ENCODE measurements around the gene PBXIP1.
"Not testable (repeated sequence)": the region's sequence is repeated elsewhere in the genome, so short reads cannot be mapped to it uniquely, and the experiment has no call there.

The PBXIP1 gene

DNA sequence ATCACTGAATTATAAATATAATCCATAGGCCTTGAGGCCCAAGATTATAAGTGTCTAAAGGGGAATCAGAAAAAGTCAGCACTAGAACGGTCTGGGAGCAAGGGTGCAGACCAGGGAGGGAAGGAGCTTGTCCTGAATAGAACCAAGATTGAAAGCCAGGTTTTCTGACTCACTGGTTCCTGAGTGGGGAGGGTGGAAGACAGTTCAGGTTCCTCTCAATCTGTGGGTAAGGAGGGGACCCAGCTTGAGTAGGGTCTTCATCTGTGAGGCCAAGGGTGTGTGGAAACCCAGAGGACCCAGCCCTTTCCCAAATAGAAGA lies 38.3 kb upstream of the PBXIP1 start:
- DNase-seq (ENCODE audit: low spot score): no peak

DNA sequence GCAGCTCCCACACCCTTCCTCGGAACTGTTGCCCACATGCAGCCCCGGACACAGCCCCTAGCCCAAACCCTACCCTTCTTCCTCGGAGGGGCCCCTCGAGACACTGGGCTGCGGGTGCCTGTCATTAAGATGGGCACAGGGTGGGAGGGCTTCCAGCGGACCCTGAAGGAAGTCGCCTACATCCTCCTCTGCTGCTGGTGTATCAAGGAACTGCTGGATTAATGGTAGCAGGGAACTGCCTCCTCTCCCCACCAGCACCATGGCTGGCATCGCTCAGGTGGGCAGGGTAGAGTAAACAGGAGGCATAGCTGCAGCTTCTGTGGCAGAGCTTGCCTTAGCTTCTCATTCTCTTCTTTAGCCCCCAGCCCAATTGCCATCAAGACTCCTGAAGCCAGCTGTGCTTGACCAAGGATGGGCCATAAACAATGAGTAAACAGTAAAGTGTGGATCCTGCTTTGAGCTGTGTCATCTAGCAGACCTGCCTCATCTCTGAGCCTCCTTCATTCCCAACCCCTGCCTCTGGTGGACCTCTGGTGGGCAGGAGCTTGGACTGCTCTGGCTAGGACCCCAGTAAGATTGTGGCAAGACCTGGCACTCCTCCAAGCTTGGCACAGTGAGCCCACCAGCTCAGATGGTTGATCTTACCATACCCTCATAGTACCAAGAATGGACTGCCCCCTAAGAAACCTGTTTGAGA lies 37.8 kb upstream of the PBXIP1 start, which contains the start of gene LENEP:
LENEP (plus strand) TSS at position 15 of the 697 bp plus-strand sequence; CDS start at position 37, 22 bp downstream.
- DNase-seq (ENCODE audit: low spot score): peak; percentile 26

DNA sequence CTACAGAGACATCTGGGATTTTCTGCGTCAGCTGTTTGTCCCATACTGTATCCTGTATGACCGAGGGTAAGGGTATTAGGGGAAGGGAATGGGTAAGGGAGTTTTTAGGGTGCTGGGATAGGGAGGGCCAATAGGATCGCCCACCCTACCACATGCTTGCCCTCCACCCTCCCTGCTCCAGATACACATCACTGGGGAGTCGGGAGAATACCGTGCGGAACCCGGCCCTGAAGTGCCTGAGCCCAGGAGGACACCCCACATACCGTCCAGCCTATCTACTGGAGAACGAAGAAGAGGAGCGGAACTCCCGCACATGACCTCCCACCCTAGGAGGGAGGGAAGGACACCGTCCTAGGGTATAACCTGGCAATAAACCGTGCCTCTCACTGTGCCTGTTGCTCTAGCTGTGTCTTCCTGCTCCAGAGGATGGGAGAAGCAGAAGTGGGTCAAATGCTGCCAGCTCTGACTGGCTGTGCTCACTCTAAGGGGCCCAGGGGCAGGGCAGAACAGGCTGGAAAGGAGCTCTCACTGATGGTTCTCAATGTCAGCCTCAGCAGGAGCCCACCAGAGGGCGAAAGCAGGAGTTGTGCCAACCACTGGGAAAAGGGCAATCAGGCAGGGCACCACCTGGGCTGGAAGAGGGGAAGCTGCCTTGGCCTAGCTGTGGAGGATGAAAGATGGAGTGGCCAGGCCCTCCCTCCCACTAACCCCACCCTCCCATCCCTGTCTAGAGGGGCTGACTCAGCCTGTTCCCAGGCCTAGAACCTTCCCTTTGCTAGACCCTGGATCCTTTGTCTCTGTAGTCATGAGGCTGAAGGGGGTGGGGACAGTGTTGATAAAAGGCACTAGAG lies 37.0 kb upstream of the PBXIP1 start:
- DNase-seq (ENCODE audit: low spot score): peak; percentile 33

DNA sequence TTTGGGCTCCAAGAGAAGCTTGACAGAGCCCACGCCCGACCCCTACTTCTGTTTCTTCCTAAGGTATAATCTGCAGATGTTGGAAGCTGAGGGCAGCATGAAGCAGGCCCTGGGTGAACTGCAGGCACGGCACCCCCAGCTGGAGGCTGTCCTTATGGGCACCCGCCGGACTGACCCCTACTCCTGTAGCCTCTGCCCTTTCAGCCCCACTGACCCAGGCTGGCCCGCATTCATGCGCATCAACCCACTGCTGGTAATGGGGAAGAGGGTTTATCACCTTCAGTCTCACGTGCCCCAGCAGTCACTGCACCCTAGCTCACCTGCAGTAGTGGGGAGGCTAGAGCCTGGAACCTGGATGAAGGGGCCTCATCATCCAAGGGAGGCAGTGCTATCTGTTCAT lies 34.4 kb upstream of the PBXIP1 start:
- no peak for DNase-seq (ENCODE audit: low spot score)

DNA sequence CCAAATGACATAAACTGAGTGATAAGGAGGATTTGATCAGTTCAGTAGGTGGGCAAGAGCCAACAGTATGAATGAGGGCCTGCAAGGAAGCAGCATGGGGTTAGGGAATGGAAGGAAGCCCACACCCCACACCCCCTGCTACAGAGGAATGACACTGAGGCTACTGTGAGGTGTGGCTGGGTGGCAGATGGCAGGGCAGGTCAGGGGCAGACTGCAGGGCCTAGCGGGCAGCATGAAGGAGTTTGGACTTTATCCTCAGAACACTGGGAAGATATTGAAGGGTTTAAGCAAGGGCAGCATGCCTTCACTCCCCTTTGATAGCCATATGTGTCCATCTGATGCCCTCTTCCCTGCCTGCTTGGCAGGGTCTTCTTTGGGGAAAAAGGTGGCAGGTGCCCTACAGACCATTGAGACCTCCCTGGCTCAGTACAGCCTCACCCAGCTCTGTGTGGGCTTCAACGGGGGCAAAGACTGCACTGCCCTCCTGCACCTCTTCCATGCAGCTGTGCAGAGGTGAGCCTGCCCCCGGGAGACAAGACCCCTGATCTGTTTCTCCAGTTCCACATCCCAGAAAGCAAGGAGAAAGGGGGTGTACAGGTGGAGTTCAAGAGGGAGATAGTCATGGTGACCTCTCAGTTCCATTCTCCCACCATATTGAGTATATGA lies 33.4 kb upstream of the PBXIP1 start:
- DNase-seq (ENCODE audit: low spot score): no peak

DNA sequence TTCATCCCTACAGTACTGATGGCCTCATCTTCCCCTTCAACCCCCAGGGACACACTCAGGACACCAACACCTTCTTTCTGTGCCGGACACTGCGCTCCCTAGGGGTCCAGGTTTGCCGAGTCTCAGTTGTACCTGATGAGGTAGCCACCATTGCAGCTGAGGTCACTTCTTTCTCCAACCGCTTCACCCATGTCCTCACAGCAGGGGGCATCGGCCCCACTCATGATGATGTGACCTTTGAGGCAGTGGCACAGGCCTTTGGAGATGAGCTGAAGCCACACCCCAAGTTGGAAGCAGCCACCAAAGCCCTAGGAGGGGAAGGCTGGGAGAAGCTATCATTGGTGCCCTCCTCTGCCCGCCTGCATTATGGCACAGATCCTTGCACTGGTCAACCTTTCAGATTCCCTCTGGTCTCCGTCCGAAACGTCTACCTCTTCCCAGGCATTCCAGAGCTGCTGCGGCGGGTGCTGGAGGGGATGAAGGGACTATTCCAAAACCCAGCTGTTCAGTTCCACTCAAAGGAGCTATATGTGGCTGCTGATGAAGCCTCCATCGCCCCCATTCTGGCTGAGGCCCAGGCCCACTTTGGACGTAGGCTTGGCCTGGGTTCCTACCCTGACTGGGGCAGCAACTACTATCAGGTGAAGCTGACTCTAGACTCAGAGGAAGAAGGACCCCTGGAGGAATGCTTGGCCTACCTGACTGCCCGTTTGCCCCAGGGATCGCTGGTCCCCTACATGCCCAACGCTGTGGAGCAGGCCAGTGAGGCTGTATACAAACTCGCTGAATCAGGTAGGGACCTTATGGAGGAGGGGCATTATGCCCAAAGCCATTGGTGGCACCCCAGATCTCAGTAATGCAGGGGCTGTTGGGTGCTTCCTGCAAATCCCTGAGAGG lies 32.4 kb upstream of the PBXIP1 start:
- no peak for DNase-seq (ENCODE audit: low spot score)

DNA sequence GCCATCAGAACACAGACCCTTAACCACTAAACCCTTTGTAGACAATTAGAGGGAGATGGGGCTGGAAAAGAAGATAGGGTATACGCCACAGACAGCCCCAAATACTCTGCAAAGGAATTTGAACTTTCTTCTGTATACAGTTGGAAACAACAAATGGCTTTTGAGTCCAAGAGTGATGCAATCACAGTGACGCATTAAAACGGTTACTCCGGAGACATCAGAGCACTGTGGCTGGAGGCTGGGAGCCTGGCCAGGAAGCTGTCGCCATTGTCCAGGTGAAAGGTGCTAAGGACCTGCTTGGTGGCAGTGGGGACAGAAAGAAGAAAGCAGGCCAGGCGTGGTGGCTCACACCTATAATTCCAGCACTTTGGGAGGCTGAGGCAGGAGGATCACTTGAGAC lies 31.4 kb upstream of the PBXIP1 start:
- DNase-seq (ENCODE audit: low spot score): no peak

DNA sequence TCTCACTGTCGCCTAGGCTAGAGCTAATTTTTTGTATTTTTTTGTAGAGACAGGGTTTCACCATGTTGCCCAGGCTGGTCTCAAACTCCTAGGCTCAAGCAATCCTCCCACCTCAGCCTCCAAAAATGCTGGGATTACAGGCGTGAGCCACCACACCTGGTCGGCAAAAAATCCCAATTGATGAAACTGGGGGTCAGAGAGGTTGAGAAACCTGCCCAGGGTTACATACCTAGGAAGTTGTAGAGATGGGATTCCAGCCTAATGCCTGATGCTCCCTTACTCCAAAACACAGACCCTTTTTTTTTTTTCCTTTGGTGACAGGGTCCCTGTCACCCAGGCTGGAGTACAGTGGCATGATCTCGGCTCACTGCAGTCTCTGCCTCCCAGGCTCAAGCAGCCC lies 30.8 kb upstream of the PBXIP1 start:
- DNase-seq (ENCODE audit: low spot score): not testable (repeated sequence)

DNA sequence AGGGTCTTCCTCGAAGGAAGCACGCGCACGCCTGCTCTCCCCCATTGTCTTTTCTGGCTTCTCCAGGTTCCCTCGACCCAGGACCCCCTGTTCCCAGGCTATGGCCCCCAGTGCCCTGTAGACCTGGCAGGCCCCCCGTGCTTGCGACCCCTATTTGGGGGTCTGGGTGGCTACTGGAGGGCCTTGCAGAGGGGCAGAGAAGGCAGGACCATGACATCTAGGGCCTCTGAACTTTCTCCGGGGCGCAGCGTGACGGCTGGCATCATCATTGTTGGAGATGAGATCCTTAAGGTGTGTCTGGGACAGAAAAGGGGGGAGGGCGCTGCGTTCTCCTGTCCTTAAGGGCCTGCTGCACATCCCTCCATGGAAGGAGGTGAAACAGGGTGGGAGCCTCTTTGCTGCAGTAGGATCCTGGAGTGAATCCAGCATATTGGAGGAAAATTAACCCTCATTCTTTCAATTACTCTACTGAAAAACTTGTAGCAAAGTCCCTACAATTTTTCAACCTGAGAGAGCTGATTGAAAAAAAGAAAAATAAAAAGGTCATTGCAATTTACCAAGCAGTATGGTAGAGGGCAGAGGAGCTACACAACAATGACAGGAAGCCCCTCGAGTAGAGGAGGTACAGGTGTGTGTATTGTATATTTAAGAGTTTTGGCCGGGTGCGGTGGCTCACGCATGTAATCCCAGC lies 28.0 kb upstream of the PBXIP1 start:
- DNase-seq (ENCODE audit: low spot score): no peak

DNA sequence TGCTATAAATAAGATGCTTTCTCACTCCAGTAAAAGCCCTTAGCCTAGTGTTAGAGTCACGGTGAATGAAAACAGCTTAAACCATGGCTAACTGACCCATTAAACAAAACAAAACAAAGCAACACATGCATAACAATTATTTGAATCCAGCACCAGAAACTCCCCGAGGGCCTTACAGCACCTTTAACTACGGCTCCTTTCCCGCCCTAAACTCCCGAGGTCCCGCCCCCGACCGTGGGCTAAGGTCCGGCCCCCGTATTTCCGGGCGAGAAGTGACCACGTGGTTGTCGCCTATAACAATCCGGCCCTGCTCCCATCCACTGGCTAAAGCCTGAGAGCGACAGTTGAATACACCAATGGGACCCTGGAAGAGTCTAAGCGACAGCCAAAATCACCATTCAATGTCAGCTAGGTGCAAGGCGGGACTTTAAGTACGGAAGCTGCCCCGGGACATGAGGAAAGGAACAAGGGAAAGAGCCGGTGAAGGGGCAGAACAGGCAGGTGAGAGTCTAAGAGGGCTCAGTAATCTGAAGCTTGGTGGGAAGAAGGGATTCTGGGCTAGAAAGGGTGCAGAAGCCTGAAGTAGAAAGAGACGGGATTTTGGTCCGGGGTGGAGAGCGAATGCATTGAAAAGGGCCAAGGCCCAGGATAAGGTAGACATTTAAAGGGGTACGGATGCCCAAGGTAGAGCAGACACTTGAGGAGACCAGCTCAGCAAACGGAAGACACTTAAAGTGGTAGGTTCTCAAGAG lies 27.2 kb upstream of the PBXIP1 start, which contains the start of gene FLAD1:
FLAD1 (plus strand) TSS at position 448 of the 752 bp plus-strand sequence. CDS start 351 bp downstream, outside the sequence.
- peak; percentile 100 for DNase-seq (ENCODE audit: low spot score)

DNA sequence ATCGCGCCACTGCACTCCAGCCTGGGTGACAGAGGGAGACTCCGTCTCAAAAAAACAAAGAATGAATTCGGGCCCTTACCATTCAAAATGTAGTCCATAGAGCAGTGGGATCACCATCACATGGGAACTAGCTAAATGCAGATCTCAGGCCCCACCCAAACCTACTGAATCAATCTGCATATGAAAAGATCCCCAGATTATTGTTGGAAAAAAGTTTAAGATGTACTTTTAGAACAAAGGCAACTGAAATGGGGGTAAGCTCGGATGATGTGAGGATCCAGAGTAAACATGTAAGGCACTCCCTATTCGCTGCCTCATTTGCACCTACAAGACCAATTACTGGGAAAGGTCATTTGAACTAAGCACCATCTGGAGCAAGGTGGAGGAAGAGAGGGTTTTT lies 26.4 kb upstream of the PBXIP1 start:
- DNase-seq (ENCODE audit: low spot score): no peak

DNA sequence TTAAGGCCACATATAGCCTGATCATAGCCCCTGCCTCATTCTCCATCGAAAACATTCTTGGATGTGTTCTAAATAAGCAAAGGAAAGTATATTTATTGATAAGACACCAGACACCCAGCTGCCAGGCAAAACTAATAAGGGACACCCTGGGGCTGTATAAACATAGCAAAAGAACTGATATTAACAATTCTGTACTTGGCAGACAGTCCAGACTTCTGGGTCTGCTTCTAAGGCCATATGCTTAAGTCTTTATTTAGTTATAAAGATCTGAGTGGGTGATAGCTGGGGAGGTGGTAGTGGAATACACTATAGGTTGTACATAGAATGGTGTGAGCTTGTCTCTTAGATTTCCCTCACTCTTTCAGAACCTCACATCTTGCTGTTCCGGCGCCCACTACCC lies 22.5 kb upstream of the PBXIP1 start:
- DNase-seq (ENCODE audit: low spot score): no peak

DNA sequence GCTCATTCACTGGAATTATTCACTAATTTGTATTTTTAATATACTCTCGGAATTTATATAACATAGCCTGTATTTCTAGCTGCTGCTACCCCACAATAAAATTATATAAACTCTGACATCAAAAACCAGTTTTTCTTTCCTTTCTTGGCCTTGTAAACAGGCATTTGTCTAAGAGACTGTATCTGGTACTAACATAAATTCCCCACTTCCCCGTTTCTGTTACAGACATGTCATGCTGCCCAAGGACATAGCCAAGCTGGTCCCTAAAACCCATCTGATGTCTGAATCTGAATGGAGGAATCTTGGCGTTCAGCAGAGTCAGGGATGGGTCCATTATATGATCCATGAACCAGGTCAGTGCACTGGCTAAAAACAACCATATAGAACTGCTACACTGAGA lies 21.9 kb upstream of the PBXIP1 start:
- DNase-seq (ENCODE audit: low spot score): not testable (repeated sequence)

DNA sequence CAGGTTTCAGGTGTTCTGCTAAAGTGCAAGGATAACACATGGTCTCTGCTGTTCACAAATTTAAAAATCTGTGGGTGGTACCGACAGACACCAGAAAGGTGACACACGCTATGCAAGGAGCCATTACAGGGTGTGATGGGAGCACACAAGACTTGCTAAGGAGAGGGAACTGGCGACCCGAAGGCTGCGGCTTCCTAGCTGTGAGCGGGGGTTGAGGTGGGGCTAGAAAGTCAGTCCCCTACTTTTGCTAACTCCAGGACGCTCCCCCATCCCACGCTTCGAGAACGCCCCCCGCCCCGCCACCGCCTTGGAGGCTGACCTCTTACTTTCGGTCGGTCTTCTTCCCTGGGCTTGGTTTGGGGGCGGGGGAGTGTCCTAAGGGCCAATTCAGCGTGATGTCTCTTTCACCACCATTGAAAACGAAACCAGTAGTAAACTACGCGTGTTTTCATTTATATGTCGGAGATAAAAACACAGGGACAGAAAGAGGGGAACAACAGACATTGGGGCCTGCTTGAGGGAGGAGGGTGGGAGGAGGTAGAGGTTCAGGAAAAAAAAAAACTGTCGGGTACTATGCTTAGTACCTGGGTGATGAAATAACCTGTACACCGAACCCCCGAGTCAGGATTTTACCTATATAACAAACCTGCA lies 19.6 kb upstream of the PBXIP1 start:
- DNase-seq (ENCODE audit: low spot score): peak; percentile 84

DNA sequence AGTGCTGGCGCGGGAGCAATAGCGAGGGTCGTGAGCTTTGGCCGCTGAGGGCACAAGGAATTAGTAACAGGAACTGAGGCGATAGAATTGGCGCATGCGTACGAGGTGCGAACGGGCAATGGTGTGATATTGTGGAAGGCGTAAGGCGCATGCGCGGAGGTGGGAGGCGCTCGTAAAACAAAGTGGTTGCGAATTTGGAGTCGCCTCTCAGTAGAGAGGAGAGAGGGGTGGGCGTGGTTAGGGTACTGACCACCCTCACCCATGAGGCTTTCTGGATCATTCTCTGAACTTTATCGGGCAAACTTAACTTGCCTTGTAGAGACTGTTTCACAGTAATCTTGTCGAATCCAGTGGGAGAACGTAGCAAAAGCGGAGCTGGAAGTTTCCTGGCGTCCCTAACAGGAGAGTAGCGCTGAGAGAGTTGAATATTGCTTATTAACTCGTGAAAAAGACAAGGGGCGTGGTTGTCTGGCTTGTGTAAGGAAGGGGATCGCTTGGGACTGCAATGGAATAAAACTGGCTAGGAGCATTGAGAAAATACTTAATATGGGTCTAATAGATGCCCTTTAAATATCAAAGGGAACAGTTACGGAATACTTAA lies 19.0 kb upstream of the PBXIP1 start:
- peak; percentile 100 for DNase-seq (ENCODE audit: low spot score)

DNA sequence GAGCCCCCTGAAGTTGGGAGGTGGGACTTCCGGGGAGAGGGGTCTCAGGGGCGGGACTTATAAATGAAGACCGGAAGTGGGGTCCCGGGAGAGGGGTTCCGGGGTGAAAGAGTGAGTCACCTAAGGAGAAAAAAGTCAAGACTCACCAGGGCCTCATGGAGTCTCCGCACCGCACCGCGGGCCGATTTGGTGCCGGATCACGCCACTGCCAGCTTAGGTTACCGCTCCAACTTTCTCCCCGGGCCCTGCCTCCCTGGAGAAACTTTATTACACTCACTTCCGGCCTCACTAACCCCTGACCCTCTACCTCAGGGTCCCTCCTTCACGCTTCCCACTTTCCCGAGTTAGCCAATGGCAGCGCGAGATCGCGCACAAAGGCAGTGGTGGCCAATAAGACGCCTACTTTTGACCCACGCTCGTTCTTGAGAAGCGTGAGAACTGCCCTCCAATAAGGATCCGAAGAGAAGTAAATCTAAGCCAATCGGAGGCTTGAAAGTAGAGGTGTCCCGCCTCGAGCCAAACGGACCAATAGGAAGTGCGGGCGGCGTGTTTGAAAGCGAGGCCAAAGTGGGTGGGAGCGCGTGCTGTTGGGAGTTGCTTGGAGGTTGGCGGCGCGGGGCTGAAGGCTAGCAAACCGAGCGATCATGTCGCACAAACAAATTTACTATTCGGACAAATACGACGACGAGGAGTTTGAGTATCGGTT lies 18.4 kb upstream of the PBXIP1 start, which contains the start of gene CKS1B:
CKS1B (plus strand) TSS at position 580 of the 706 bp plus-strand sequence; CDS start at position 645, 65 bp downstream.
- DNase-seq (ENCODE audit: low spot score): peak; percentile 100

DNA sequence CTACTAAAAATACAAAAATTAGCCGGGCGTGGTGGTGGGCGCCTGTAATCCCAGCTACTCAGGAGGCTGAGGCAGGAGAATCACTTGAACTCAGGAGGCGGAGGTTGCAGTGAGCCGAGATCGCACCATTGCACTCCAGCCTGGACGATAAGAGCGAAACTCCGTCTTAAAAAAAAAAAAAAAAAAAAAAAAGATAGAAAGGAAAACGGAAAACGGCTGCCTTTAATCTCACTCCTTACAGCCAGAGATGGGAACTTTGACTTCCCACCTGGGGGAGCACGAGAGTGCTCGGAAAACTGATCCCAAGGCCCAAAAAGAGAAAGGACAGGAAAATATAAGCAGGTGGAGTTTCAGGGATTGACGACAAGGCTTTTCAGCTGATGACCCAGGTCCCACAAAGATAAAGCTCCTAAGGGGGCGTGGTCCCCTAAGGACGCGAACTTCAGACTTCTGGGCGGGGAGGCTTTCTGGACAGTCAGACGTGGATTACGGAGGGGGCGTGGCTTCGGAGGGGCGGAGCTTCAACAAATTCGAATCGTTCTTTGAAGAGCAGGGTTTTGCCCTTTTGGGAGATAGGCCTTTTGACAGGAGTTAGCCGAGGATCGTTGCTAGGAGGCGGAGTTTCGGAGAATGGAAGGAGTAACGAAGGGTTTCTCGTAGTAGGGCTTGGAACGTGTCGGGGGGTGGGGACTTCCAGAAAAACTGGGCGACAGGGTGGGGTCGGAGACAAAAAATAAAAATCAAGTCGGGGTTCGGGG lies 17.6 kb upstream of the PBXIP1 start:
- DNase-seq (ENCODE audit: low spot score): peak; percentile 100

Measured in NAMALWA (cell line).